H1 (cell line): ENCODE data around the gene CCDC73.

Experiments
- BRCA1 ChIP-seq: IDR thresholded peaks from 2 replicates; pipeline ENCODE4 v1.6.1; 2012; ENCODE audit warnings: low read depth, low read length, improper control_type of control experiment
- CREB1 ChIP-seq: IDR thresholded peaks from 2 replicates; pipeline ENCODE4 v1.6.1; 2012; ENCODE audit warnings: inconsistent platforms
- CTCF ChIP-seq, 3 experiments: IDR thresholded peaks; 1 replicate in 2 of 3; 2 replicates in 1 of 3; pipeline versions ENCODE4 v1.5.1 to v1.6.1; 2011; ENCODE audit warnings: low read length in 3 of 3, mild to moderate bottlenecking in 3 of 3, inconsistent platforms in 2 of 3, low read depth in 1 of 3, moderate library complexity in 1 of 3; ENCODE audit not compliant: insufficient read depth in 1 of 3; ENCODE audit errors: control extremely low read depth in 1 of 3
- EZH2 ChIP-seq: fragments of 200-600 bp; sonication (generic); IDR thresholded peaks from 2 replicates; pipeline ENCODE4 v1.7.1; 2012; ENCODE audit warnings: low read depth, mild to moderate bottlenecking, moderate library complexity, low read length, inconsistent platforms; ENCODE audit not compliant: severe bottlenecking
- JUN ChIP-seq: IDR thresholded peaks from 2 replicates; pipeline ENCODE4 v1.6.1; 2011; ENCODE audit warnings: low read depth, mild to moderate bottlenecking, improper control_type of control experiment, low read length
- MAX ChIP-seq: IDR thresholded peaks from 2 replicates; pipeline ENCODE4 v1.6.1; 2012; ENCODE audit warnings: inconsistent platforms
- POLR2AphosphoS5 ChIP-seq: IDR thresholded peaks from 2 replicates; pipeline ENCODE4 v1.6.1; 2011; ENCODE audit warnings: low read depth, low read length
- RAD21 ChIP-seq, 2 experiments: IDR thresholded peaks in 1 of 2; conservative IDR thresholded peaks in 1 of 2; 2 replicates each; pipeline ENCODE4 v1.6.1; 2011; ENCODE audit warnings: low read depth in 2 of 2, low read length in 2 of 2, improper control_type of control experiment in 1 of 2, inconsistent platforms in 1 of 2, mild to moderate bottlenecking in 1 of 2, moderate library complexity in 1 of 2
- RBBP5 ChIP-seq: IDR thresholded peaks from 2 replicates; pipeline ENCODE4 v1.7.1; 2012; ENCODE audit warnings: low read depth, mild to moderate bottlenecking, inconsistent platforms, low read length, moderate library complexity, borderline replicate concordance

DNA sequence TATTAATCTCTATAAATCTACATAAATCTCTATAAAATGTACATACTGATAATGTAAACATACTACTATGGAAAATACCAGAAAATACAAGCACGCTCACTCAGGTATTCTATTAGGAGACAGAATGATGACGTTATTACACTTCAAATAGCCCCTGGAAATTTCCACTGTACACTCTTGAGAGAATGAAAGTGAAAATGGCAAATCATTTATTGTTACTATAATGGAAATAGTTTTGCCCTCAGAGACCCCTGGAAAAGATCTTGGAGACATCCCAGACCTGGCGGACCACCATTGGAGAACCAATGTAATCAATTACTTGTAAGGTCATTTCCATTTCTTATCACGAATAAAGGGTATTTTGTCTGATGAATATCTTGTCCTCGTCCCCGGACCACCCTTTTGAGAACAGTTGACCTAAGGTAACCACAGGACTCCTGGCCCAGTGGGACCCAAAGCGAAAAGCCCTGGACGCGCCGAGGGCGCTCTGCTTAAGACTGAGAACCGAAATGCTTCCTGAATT, 34.8 kb upstream of the CCDC73 start:
- TF ChIP-seq RAD21 (IDR thresholded peaks at IDR 0.05 in 1 of 2, conservative IDR thresholded peaks at IDR 0.05 in 1 of 2; ENCODE audit: low read depth in 2 of 2, low read length in 2 of 2) = no peak
- no peak for TF ChIP-seq CTCF (IDR thresholded peaks at IDR 0.05; ENCODE audit: control extremely low read depth in 1 of 3, insufficient read depth in 1 of 3, low read depth in 1 of 3, low read length in 3 of 3)
- no peak for TF ChIP-seq CREB1
- no peak for TF ChIP-seq MAX
- no peak for TF ChIP-seq POLR2AphosphoS5
- TF ChIP-seq BRCA1 = no peak
- no peak for TF ChIP-seq JUN
- no peak for TF ChIP-seq RBBP5
- TF ChIP-seq EZH2 = no peak
